GM12864 (cell line): ENCODE results near the gene APLNR.

ENCODE experiments used
- DNase-seq: peaks from one replicate; pipeline ENCODE4 v3.0.0-alpha.2; 2011; ENCODE audit warnings: low read depth
- H3K4me3 ChIP-seq: 2 replicates; pipeline ENCODE4 v1.5.1; 2011; ENCODE audit warnings: mild to moderate bottlenecking, low read depth, low read length, control low read depth
- TF ChIP-seq, protein P1 (sequence below): IDR thresholded peaks from 2 replicates; pipeline ENCODE4 v1.5.1; 2011; ENCODE audit warnings: low read depth, mild to moderate bottlenecking, moderate library complexity, low read length, control low read depth, inconsistent platforms; ENCODE audit errors: missing control alignments

The APLNR gene

DNA sequence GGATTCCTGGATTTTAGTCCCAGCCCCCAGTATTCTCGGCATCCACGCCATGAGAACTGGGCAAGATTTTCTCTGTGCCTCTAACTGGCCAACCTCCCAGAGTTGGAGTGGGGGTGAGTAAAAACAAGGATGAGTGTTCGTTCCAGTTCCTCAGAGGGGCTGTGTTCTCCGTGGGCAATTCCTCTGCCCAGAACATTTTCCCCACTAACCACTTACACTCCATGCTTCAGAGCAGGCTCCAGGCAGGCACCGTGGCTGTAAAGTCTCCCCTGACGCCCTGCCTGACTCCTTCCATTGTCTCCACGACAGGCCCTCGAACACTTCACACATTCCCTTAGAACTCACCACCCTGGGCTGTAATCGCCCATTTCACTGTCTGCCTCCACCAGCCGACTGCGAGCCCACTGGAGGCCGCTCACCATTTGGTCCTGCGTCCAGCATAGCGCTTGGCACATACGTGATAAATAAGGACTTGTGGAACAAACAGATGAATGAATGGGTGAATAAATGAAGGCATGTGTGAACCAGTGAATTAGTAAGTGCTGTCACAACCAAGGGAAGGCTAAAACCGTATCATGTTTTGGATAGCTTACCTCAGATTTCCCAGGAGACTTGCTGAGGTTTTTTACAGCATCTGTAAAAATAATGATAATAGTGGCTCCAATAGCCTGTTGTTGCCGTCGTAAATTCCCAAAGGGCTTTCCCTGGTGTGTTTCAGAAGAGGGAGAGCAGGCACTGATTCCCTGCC lies 6.1 kb downstream of the APLNR start:
- TF ChIP-seq, protein P1, sequence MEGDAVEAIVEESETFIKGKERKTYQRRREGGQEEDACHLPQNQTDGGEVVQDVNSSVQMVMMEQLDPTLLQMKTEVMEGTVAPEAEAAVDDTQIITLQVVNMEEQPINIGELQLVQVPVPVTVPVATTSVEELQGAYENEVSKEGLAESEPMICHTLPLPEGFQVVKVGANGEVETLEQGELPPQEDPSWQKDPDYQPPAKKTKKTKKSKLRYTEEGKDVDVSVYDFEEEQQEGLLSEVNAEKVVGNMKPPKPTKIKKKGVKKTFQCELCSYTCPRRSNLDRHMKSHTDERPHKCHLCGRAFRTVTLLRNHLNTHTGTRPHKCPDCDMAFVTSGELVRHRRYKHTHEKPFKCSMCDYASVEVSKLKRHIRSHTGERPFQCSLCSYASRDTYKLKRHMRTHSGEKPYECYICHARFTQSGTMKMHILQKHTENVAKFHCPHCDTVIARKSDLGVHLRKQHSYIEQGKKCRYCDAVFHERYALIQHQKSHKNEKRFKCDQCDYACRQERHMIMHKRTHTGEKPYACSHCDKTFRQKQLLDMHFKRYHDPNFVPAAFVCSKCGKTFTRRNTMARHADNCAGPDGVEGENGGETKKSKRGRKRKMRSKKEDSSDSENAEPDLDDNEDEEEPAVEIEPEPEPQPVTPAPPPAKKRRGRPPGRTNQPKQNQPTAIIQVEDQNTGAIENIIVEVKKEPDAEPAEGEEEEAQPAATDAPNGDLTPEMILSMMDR: no peak
- DNase-seq: no peak
- no peak overlapping the region for H3K4me3 ChIP-seq

DNA sequence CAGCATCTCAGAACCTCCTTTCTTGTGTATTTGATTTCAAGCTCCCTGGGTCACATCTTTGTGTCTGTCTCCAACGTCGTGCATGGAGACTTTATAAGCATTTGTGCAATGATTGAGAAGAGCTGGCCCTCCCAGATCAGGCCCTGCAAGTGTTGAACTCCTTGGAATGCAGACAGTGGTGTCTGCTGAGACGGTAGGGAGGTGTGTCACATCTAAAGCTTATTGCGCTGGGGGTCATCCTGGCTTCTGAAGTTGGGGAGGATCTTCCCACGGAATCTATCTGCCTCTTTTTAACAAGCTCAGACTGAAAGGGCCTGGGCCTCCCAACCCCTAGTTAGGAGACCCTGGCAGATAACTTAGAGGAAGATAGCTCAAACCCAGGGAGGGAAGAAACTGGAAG lies 6.7 kb downstream of the APLNR start:
- no peak overlapping the region for H3K4me3 ChIP-seq
- no peak for DNase-seq
- TF ChIP-seq, protein P1: no peak

DNA sequence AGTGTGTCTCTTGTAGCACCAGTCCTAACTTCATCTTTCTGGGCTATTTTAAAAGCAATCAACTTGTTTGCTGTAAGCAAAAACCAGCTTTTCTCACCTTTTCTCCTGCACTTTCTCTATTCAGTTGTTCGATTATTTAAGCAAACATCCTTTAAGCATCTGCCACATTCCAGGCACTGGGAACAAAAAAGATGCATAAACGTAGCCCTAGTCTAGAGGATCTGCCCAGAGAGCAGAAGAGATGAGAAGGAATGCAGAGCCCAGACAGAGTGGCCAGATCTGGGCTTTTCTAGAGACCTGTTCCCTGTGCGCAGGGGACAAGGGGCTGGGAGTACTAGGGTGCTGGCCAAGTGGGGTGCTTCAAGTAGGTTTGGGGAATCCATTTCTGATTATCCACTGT lies 8.4 kb downstream of the APLNR start:
- H3K4me3 ChIP-seq: no peak overlapping the region
- no peak for DNase-seq
- TF ChIP-seq, protein P1: no peak

DNA sequence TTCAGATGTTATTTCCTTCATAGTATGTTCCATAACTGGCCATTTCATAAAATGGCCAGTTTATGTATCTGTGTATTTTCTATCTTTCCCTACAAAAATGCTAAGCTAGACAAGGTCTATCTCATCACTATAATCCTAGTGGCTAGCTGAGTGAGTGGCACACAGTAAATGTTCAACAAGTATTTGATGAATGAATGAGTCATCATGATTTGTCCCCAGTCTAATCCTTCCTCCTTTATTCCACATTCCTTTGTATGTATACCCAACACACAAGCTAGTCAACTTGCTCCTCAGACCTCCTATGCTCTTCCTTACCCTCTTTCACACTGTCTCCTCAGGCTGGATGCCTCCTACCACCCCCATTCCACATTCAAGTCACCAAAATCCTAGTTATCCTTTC lies 12.5 kb downstream of the APLNR start:
- TF ChIP-seq, protein P1: no peak
- DNase-seq: no peak
- no peak overlapping the region for H3K4me3 ChIP-seq

DNA sequence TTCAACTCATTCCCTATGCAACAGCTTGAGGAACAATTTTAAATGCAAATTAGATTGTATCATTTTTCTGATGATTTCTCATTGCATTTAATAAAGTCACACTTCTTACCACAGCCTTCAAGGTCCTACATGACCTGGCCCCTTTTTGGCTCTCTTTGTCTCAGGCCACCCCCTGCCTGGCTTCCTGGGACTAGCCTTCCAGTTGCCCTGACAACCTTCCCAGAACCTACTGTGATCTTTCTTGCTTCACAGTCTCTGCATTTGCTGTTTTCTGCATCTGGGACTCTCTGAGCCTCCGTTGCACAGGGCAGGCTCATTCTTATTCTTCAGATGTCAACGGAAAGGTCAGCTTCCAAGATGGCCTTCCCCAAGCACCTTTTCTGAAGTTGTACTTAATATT lies 12.9 kb downstream of the APLNR start:
- TF ChIP-seq, protein P1: no peak
- DNase-seq: no peak
- no peak overlapping the region for H3K4me3 ChIP-seq

DNA sequence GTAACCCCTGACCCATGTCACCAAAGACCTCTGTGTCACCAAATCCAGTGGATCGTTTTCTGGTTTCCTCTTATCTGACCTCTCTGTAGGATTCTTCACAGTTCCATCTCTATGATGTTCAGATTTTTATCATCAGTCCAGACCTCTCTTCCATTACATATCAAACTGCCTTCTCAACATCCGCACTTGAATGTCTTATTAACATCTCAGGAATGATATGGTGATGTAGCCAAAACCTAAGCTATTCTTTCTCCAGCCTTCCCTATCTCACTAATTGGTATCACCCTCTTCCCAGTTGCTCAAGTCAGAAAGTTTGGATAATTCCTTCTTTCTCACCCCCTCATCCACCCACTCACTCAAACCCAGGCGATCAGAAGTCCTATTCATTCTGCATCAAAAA lies 13.4 kb downstream of the APLNR start:
- TF ChIP-seq, protein P1: no peak
- DNase-seq: no peak
- no peak overlapping the region for H3K4me3 ChIP-seq

DNA sequence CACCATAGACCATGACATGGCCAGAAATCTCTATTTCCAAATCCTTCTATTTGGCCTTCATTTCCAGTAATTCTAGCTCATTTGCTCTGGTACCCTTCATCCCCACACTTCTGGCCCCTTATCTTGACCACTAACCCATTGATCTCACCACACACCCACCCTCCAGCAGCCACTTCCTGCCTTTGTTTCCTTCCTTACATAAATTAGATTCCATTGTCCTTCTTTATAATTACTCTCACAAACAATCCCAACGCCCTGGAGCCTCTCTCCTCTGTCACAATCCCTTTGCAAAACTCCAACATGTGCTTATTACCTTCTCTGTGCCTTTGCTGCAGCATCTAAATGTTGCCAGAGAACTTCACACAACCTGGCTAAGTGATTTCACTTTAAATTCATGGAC lies 14.8 kb downstream of the APLNR start:
- DNase-seq: no peak
- TF ChIP-seq, protein P1: no peak
- no peak overlapping the region for H3K4me3 ChIP-seq
